Mesodermal cell (in vitro differentiated cells): ENCODE measurements around the gene ADAMTS12.

Experiments used
- H3K27ac ChIP-seq: 2 replicates; pipeline ENCODE4 v1.7.0; 2013; ENCODE audit warnings: mild to moderate bottlenecking, low read depth, low read length, moderate library complexity; ENCODE audit not compliant: severe bottlenecking
- H3K36me3 ChIP-seq: 2 replicates; pipeline ENCODE4 v1.7.1; 2013; ENCODE audit warnings: mild to moderate bottlenecking, low read length, moderate library complexity; ENCODE audit not compliant: control insufficient read depth, insufficient read depth
- H3K4me1 ChIP-seq: one replicate; pipeline ENCODE4 v1.7.1; 2013; ENCODE audit warnings: mild to moderate bottlenecking, low read length; ENCODE audit not compliant: insufficient read depth, control insufficient read depth, poor library complexity, severe bottlenecking
- H3K4me3 ChIP-seq: 2 replicates; pipeline ENCODE4 v1.7.0; 2013; ENCODE audit warnings: low read length, control low read depth, mild to moderate bottlenecking; ENCODE audit not compliant: insufficient read depth, poor library complexity, severe bottlenecking; ENCODE audit errors: extremely low read depth
- H3K9me3 ChIP-seq: 2 replicates; pipeline ENCODE4 v1.7.1; 2013; ENCODE audit warnings: mild to moderate bottlenecking, low read length, moderate library complexity; ENCODE audit not compliant: control insufficient read depth
- WGBS, 2 experiments: methylation state at CpG; one replicate each; pipeline ENCODE4 v1.1.5; 2013; ENCODE audit warnings: missing lambda C conversion rate in 2 of 2; ENCODE audit not compliant: insufficient coverage in 2 of 2; 5-methylcytosine and 5-hydroxymethylcytosine counted together

Gene ADAMTS12

GRCh38 chr5:33848554-33848953 lies 43.2 kb downstream of the ADAMTS12 start:
- WGBS, 2 experiments, result no CpG with 5 or more reads among the region's 2 CpGs

GRCh38 chr5:33846851-33847250 lies 44.9 kb downstream of the ADAMTS12 start:
- H3K27ac ChIP-seq, result no peak overlapping the region
- peaks cover 17% of the 10 kb centered on the region for H3K4me1 ChIP-seq
- WGBS, 2 experiments, result 100% methylated on average over 1 of the region's 2 CpGs
- peaks cover 6% of the 10 kb centered on the region for H3K9me3 ChIP-seq
- H3K36me3 ChIP-seq, result peaks cover 11% of the 10 kb centered on the region
- no peak overlapping the region for H3K4me3 ChIP-seq

More at GRCh38 chr5:33848554-33848953, 43.2 kb downstream of the ADAMTS12 start:
- peaks cover 11% of the 10 kb centered on the region for H3K36me3 ChIP-seq
- H3K4me3 ChIP-seq, result no peak overlapping the region
- no peak overlapping the region for H3K27ac ChIP-seq
- peaks cover 28% of the 10 kb centered on the region for H3K4me1 ChIP-seq
- H3K9me3 ChIP-seq, result peaks cover 6% of the 10 kb centered on the region

GRCh38 chr5:33843579-33843978 lies 48.2 kb downstream of the ADAMTS12 start:
- no CpG with 5 or more reads among the region's 3 CpGs for WGBS, 2 experiments
- H3K36me3 ChIP-seq, result peaks cover 14% of the 10 kb centered on the region
- H3K9me3 ChIP-seq, result peaks cover 6% of the 10 kb centered on the region
- H3K4me3 ChIP-seq, result no peak overlapping the region
- no peak overlapping the region for H3K27ac ChIP-seq
- peaks cover 13% of the 10 kb centered on the region for H3K4me1 ChIP-seq

GRCh38 chr5:33842456-33842855 lies 49.3 kb downstream of the ADAMTS12 start:
- Histone ChIP-seq H3K4me3 (no peak overlapping the region), H3K27ac (no peak overlapping the region), H3K4me1 (peaks cover 13% of the 10 kb centered on the region), H3K36me3 (peaks cover 14% of the 10 kb centered on the region), H3K9me3 (peaks cover 6% of the 10 kb centered on the region)
- 100% methylated on average over 1 to 2 of the region's 2 CpGs for WGBS, 2 experiments

- Histone ChIP-seq H3K27ac (no peak overlapping the region), H3K36me3 (peaks cover 14% of the 10 kb centered on the region), H3K4me3 (no peak overlapping the region), H3K4me1 (peaks cover 13% of the 10 kb centered on the region), H3K9me3 (peaks cover 6% of the 10 kb centered on the region)
- 91% methylated on average over 3 to 5 of the region's 5 CpGs for WGBS, 2 experiments
These were observed 49.9 kb downstream of the ADAMTS12 start for GRCh38 chr5:33841891-33842290.

- H3K36me3 ChIP-seq, result peaks cover 14% of the 10 kb centered on the region
- H3K4me3 ChIP-seq, result no peak overlapping the region
- peaks cover 13% of the 10 kb centered on the region for H3K4me1 ChIP-seq
- no peak overlapping the region for H3K27ac ChIP-seq
- H3K9me3 ChIP-seq, result peaks cover 6% of the 10 kb centered on the region
These were observed 50.8 kb downstream of the ADAMTS12 start for GRCh38 chr5:33840927-33841547.

GRCh38 chr5:33837301-33837700 lies 54.5 kb downstream of the ADAMTS12 start:
- Histone ChIP-seq H3K4me3 (no peak overlapping the region), H3K27ac (no peak overlapping the region), H3K4me1 (peaks cover 19% of the 10 kb centered on the region), H3K9me3 (no peaks in the 10 kb centered on the region), H3K36me3 (peaks cover 4% of the 10 kb centered on the region)
- 80 to 86% methylated on average over 1 of the region's 4 CpGs for WGBS, 2 experiments

- Histone ChIP-seq H3K27ac (no peak overlapping the region), H3K4me3 (no peak overlapping the region), H3K9me3 (no peaks in the 10 kb centered on the region), H3K4me1 (peaks cover 12% of the 10 kb centered on the region), H3K36me3 (peaks cover 2% of the 10 kb centered on the region)
- 86% methylated on average over 2 of the region's 2 CpGs; no CpG with 5 or more reads in 1 of the 2 experiments for WGBS, 2 experiments
These were observed 57.5 kb downstream of the ADAMTS12 start for GRCh38 chr5:33834334-33834733.

- no peaks in the 10 kb centered on the region for H3K9me3 ChIP-seq
- peaks cover 12% of the 10 kb centered on the region for H3K4me1 ChIP-seq
- H3K4me3 ChIP-seq, result no peak overlapping the region
- H3K27ac ChIP-seq, result no peak overlapping the region
- no peaks in the 10 kb centered on the region for H3K36me3 ChIP-seq
- WGBS, 2 experiments, result 22 to 38% methylated on average over 1 of the region's 1 CpG
These were observed 58.6 kb downstream of the ADAMTS12 start for GRCh38 chr5:33833237-33833575.

GRCh38 chr5:33832404-33833236 lies 59.2 kb downstream of the ADAMTS12 start:
- H3K27ac ChIP-seq, result no peak overlapping the region
- H3K4me1 ChIP-seq, result peaks cover 12% of the 10 kb centered on the region
- H3K9me3 ChIP-seq, result no peaks in the 10 kb centered on the region
- no peaks in the 10 kb centered on the region for H3K36me3 ChIP-seq
- WGBS, 2 experiments, result 97 to 98% methylated on average over 4 of the region's 7 CpGs
- no peak overlapping the region for H3K4me3 ChIP-seq

GRCh38 chr5:33831041-33831440 lies 60.7 kb downstream of the ADAMTS12 start:
- WGBS, 2 experiments, result no CpG with 5 or more reads among the region's 1 CpG

More at GRCh38 chr5:33831041-33831440, 60.7 kb downstream of the ADAMTS12 start:
- Histone ChIP-seq H3K27ac (no peak overlapping the region), H3K4me3 (no peak overlapping the region), H3K4me1 (peaks cover 12% of the 10 kb centered on the region), H3K9me3 (no peaks in the 10 kb centered on the region), H3K36me3 (no peaks in the 10 kb centered on the region)
